Stimulated activated CD8-positive, alpha-beta memory T cell treated with anti-CD3 and anti-CD28 coated beads, Interleukin-4, amount 100 ng/mL, for 48 hours (primary cell): ENCODE measurements around the gene ETFA.
"Not testable (repeated sequence)": the region's sequence is repeated elsewhere in the genome, so short reads cannot be mapped to it uniquely, and the experiment has no call there.

ENCODE experiments used
- DNase-seq: peaks from one replicate; pipeline ENCODE4 v3.0.0-alpha.2; 2020

The ETFA gene

GRCh38 chr15:76267077-76267476 lies 44.2 kb downstream of the ETFA start:
- DNase-seq = no peak

- not testable (repeated sequence) for DNase-seq
Observed at GRCh38 chr15:76265769-76266168, 45.5 kb downstream of the ETFA start.

GRCh38 chr15:76260246-76260938 lies 50.9 kb downstream of the ETFA start:
- DNase-seq = no peak

GRCh38 chr15:76259392-76259791 lies 51.9 kb downstream of the ETFA start:
- no peak for DNase-seq

- DNase-seq = no peak
Observed at GRCh38 chr15:76258460-76258859, 52.8 kb downstream of the ETFA start.

GRCh38 chr15:76253691-76254473 lies 57.4 kb downstream of the ETFA start:
- no peak for DNase-seq

- no peak for DNase-seq
Observed at GRCh38 chr15:76252249-76252648, 59.0 kb downstream of the ETFA start.

- DNase-seq = no peak
Observed at GRCh38 chr15:76251717-76252116, 59.6 kb downstream of the ETFA start.

GRCh38 chr15:76245072-76245610 lies 66.1 kb downstream of the ETFA start:
- no peak for DNase-seq

GRCh38 chr15:76239786-76240185 lies 71.5 kb downstream of the ETFA start:
- no peak for DNase-seq

- DNase-seq = no peak
Observed at GRCh38 chr15:76236350-76236749, 74.9 kb downstream of the ETFA start.

GRCh38 chr15:76235186-76235826 lies 76.0 kb downstream of the ETFA start:
- no peak for DNase-seq

- no peak for DNase-seq
Observed at GRCh38 chr15:76234337-76234889, 76.9 kb downstream of the ETFA start.

GRCh38 chr15:76233921-76234320 lies 77.3 kb downstream of the ETFA start:
- no peak for DNase-seq

- DNase-seq = no peak
Observed at GRCh38 chr15:76229266-76229665, 82.0 kb downstream of the ETFA start.

- no peak for DNase-seq
Observed at GRCh38 chr15:76223521-76223920, 87.7 kb downstream of the ETFA start.

- no peak for DNase-seq
Observed at GRCh38 chr15:76222159-76222558, 89.1 kb downstream of the ETFA start.

GRCh38 chr15:76221085-76221767 lies 90.0 kb downstream of the ETFA start:
- DNase-seq = no peak

- no peak for DNase-seq
Observed at GRCh38 chr15:76217882-76218217, 93.4 kb downstream of the ETFA start.

GRCh38 chr15:76217029-76217881 lies 94.0 kb downstream of the ETFA start:
- DNase-seq = no peak

- no peak for DNase-seq
Observed at GRCh38 chr15:76215634-76216033, 95.6 kb downstream of the ETFA start.

GRCh38 chr15:76209942-76210341 lies 101.3 kb downstream of the ETFA start:
- DNase-seq = no peak
